GM23338 (cell line): ENCODE results near the gene PVRIG. TPM values are rescaled to one million over a fixed set of nuclear protein-coding genes. Genes with fewer than 3 reads are reported as not detected.
"Not testable (repeated sequence)": the region's sequence is repeated elsewhere in the genome, so short reads cannot be mapped to it uniquely, and the experiment has no call there.

ENCODE experiments used
- ATAC-seq: fragments of 200-7000 bp; cut with Tn5 transposase; 3 replicates; pipeline ENCODE4 v1.9.1; 2020
- DNase-seq: peaks from one replicate; pipeline ENCODE4 v3.0.0-alpha.2; 2015; ENCODE audit warnings: low spot score
- H2AFZ ChIP-seq: fragments of 200-600 bp; sonication (generic); 2 replicates; pipeline ENCODE4 v1.8.0; 2016; ENCODE audit warnings: antibody characterized with exemption, mild to moderate bottlenecking, moderate library complexity
- H3F3A ChIP-seq: fragments of 200-600 bp; sonication (generic); replicated peaks from 2 replicates; pipeline ENCODE4 v1.8.0; 2017; ENCODE audit warnings: antibody characterized with exemption, mixed run types, low read depth
- H3K27ac ChIP-seq: fragments of 200-600 bp; sonication (generic); 2 replicates; pipeline ENCODE4 v1.6.1; 2016; ENCODE audit warnings: low read depth
- H3K27me3 ChIP-seq: fragments of 200-600 bp; sonication (generic); 2 replicates; pipeline ENCODE4 v1.8.0; 2016; ENCODE audit warnings: mild to moderate bottlenecking, mixed run types, moderate library complexity; ENCODE audit not compliant: insufficient read depth
- H3K36me3 ChIP-seq: fragments of 200-600 bp; sonication (generic); 2 replicates; pipeline ENCODE4 v1.8.0; 2016; ENCODE audit warnings: mild to moderate bottlenecking; ENCODE audit not compliant: insufficient read depth
- H3K4me1 ChIP-seq: fragments of 200-600 bp; sonication (generic); 2 replicates; pipeline ENCODE4 v1.8.0; 2016; ENCODE audit warnings: mild to moderate bottlenecking, moderate library complexity; ENCODE audit not compliant: insufficient read depth
- H3K4me2 ChIP-seq: fragments of 200-600 bp; sonication (generic); 2 replicates; pipeline ENCODE4 v1.7.1; 2017; ENCODE audit warnings: mixed run types
- H3K4me3 ChIP-seq: fragments of 200-600 bp; sonication (generic); 2 replicates; pipeline ENCODE4 v1.6.1; 2016; ENCODE audit warnings: mixed run types
- H3K79me2 ChIP-seq: fragments of 200-600 bp; sonication (generic); replicated peaks from 2 replicates; pipeline ENCODE4 v1.8.0; 2017; ENCODE audit warnings: mild to moderate bottlenecking; ENCODE audit not compliant: insufficient read depth
- H3K9me2 ChIP-seq: fragments of 200-600 bp; sonication (generic); 2 replicates; pipeline ENCODE4 v1.8.0; 2017; ENCODE audit not compliant: insufficient read depth
- H4K20me1 ChIP-seq: fragments of 200-600 bp; sonication (generic); replicated peaks from 2 replicates; pipeline ENCODE4 v1.8.0; 2017; ENCODE audit warnings: mild to moderate bottlenecking; ENCODE audit not compliant: insufficient read depth
- H3K27ac Mint-ChIP-seq: 2 replicates; pipeline ENCODE4 v1.8.0; 2020; ENCODE audit warnings: inconsistent platforms, mild to moderate bottlenecking, moderate library complexity, mixed read lengths
- H3K27me3 Mint-ChIP-seq: 3 replicates; pipeline ENCODE4 v1.8.0; 2022; ENCODE audit warnings: low read depth, mild to moderate bottlenecking, moderate library complexity, mixed read lengths, inconsistent platforms; ENCODE audit not compliant: insufficient read depth, poor library complexity
- H3K36me3 Mint-ChIP-seq: 3 replicates; pipeline ENCODE4 v1.8.0; 2021; ENCODE audit warnings: low read depth, mild to moderate bottlenecking, inconsistent platforms, moderate library complexity, mixed read lengths
- H3K4me1 Mint-ChIP-seq: 3 replicates; pipeline ENCODE4 v1.8.0; 2020; ENCODE audit warnings: mild to moderate bottlenecking, inconsistent platforms, mixed read lengths
- H3K4me3 Mint-ChIP-seq: 3 replicates; pipeline ENCODE4 v1.8.0; 2021; ENCODE audit warnings: moderate library complexity, mild to moderate bottlenecking, inconsistent platforms, mixed read lengths
- H3K9me3 Mint-ChIP-seq: 3 replicates; pipeline ENCODE4 v1.8.0; 2020; ENCODE audit warnings: moderate library complexity, mild to moderate bottlenecking, inconsistent platforms, mixed read lengths
- EZH2phosphoT487 ChIP-seq: fragments of 200-600 bp; sonication (generic); IDR thresholded peaks from one replicate; pipeline ENCODE4 v1.8.1; 2018; ENCODE audit warnings: antibody characterized with exemption; ENCODE audit not compliant: unreplicated experiment
- STAT1 ChIP-seq: IDR thresholded peaks from one replicate; pipeline ENCODE4 v1.6.1; 2016; ENCODE audit warnings: antibody characterized with exemption; ENCODE audit not compliant: unreplicated experiment
- ZNF331 ChIP-seq: fragments of 250-450 bp; sonication (Bioruptor Pico); IDR thresholded peaks from 2 replicates; pipeline ENCODE4 v1.5.0; 2020; ENCODE audit warnings: low read depth, mild to moderate bottlenecking, moderate library complexity
- polyA plus RNA-seq: library from polyadenylated mRNA; unstranded; fragments of >200 nt; fragmentation: Nextera tagmentation; extraction: Ambion mirVana; gene quantifications from 2 replicates; pipeline ENCODE4 v1.2.1, GENCODE V29; 2016
- total RNA-seq: library from RNA; depleted of rRNA; stranded (reverse); fragments of >200 nt; shearing (Covaris generic); gene quantifications from 2 replicates; pipeline ENCODE4 v1.2.3, GENCODE V29; 2014
- TF ChIP-seq, protein P1 (sequence below): IDR thresholded peaks from one replicate; pipeline ENCODE4 v1.6.1; 2018; ENCODE audit warnings: antibody characterized with exemption; ENCODE audit not compliant: unreplicated experiment
- TF ChIP-seq, protein P2 (sequence below), 2 experiments: fragments of 200-600 bp in 1 of 2; sonication (generic) in 1 of 2; conservative IDR thresholded peaks; 2 replicates each; pipeline versions ENCODE4 v1.5.1 to v1.6.1; 2016 to 2017; ENCODE audit warnings: antibody characterized with exemption in 2 of 2, low read depth in 2 of 2, mild to moderate bottlenecking in 2 of 2, moderate library complexity in 1 of 2

PVRIG gene
- total and polyA plus RNA-seq, 2 experiments from 2014 or later: 1.1 TPM; not detected in 1

DNA sequence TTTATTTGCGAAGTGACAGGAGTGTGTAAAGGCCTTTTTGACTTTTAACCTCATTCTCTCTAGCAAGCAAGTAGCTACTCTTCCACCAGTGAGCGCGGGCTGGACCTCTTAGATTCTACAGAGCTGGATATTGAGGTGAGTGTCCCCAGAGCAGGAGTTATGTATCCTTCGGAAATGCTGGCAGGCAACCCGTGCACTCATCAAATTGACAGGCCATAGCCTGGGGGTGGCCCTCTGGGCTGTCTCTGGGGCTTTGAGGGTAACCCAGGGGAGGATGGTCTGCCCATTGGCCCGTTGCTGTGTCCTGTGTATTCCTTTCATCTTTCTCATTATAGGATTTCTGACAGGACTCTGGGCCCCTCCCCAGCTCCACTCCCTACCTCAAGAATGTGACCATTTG lies 6.1 kb upstream of the PVRIG start:
- ATAC-seq: no peak
- H3K4me1 Mint-ChIP-seq: peaks cover 12% of the 10 kb centered on the region
- H2AFZ ChIP-seq: no peak overlapping the region
- H4K20me1 ChIP-seq: peaks cover 2% of the 10 kb centered on the region; the same call in 1 of the 2 replicates
- H3K79me2 ChIP-seq: no peaks in the 10 kb centered on the region
- no peak overlapping the region for H3K27ac Mint-ChIP-seq
- peaks cover 56% of the 10 kb centered on the region for H3K27me3 ChIP-seq
- peaks cover 16% of the 10 kb centered on the region for H3K27me3 Mint-ChIP-seq
- H3K9me2 ChIP-seq: no peaks in the 10 kb centered on the region
- no peaks in the 10 kb centered on the region; the same call in 2 of the 3 replicates for H3K36me3 Mint-ChIP-seq
- no peak for DNase-seq
- no peaks in the 10 kb centered on the region for H3K9me3 Mint-ChIP-seq
- H3K27ac ChIP-seq: no peak overlapping the region
- no peak overlapping the region for H3K4me3 Mint-ChIP-seq
- TF ChIP-seq EZH2phosphoT487 (no peak), ZNF331 (CRISPR knock-in tag) (no peak)
- H3K36me3 ChIP-seq: no peaks in the 10 kb centered on the region
- no peaks in the 10 kb centered on the region; the same call in 1 of the 2 replicates for H3K4me1 ChIP-seq
- H3K4me3 ChIP-seq: no peak overlapping the region
- no peak overlapping the region for H3K4me2 ChIP-seq
- H3F3A ChIP-seq: no peaks in the 10 kb centered on the region

DNA sequence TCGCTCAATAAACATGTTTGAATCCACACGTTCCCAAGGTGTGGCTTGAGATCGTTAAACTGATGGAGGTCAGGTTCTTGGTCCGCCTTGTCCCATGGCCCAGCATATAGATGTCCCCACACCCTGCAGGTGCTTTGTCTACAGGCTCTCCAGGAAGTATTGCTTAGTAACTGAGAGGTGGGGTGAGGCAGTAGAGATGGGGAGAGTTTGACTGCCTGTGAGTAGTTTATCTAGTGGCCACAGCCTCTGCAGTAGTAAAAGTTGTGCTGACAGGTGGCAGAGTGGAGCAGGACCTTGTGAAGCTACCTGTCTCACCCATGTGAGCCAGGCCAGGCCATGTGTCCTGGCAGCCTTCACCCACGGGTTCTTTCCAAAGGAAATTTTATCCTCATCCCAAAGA lies 5.4 kb upstream of the PVRIG start:
- H3K27ac Mint-ChIP-seq: not testable (repeated sequence)

DNA sequence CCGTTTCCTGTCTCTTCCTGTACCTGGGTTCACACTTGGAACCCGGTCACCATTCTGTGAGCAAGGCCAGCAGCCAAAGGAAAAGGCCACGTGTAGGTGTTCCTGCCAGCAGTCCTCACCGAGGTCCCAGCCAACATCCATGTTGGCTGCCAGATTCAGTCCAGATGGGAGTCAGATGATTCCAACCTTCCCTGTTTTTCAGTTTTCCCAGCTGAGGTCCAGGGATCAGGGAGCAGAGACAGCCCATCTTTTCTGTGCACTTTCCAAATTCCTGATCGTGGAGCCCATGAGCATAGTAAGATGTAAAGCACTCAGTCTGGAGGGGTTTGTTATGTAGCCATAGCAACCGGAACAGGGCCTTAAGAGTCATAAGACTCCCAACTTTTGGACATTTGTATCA lies 3.9 kb upstream of the PVRIG start:
- ATAC-seq: no peak
- Histone ChIP-seq H3F3A (no peaks in the 10 kb centered on the region), H3K27ac (no peak overlapping the region), H3K4me2 (no peak overlapping the region), H4K20me1 (peaks cover 2% of the 10 kb centered on the region; the same call in 1 of the 2 replicates), H3K36me3 (no peaks in the 10 kb centered on the region), H3K4me3 (no peak overlapping the region), H3K9me2 (no peaks in the 10 kb centered on the region), H3K4me1 (no peaks in the 10 kb centered on the region; the same call in 1 of the 2 replicates), H2AFZ (no peak overlapping the region), H3K79me2 (no peaks in the 10 kb centered on the region), H3K27me3 (peaks cover 42% of the 10 kb centered on the region)
- H3K36me3 Mint-ChIP-seq: no peaks in the 10 kb centered on the region; the same call in 2 of the 3 replicates
- no peak overlapping the region for H3K4me3 Mint-ChIP-seq
- no peaks in the 10 kb centered on the region for H3K9me3 Mint-ChIP-seq
- H3K27ac Mint-ChIP-seq: no peak overlapping the region
- peaks cover 16% of the 10 kb centered on the region for H3K27me3 Mint-ChIP-seq
- H3K4me1 Mint-ChIP-seq: peaks cover 10% of the 10 kb centered on the region
- no peak for DNase-seq
- TF ChIP-seq STAT1: no peak
- TF ChIP-seq, protein P1, sequence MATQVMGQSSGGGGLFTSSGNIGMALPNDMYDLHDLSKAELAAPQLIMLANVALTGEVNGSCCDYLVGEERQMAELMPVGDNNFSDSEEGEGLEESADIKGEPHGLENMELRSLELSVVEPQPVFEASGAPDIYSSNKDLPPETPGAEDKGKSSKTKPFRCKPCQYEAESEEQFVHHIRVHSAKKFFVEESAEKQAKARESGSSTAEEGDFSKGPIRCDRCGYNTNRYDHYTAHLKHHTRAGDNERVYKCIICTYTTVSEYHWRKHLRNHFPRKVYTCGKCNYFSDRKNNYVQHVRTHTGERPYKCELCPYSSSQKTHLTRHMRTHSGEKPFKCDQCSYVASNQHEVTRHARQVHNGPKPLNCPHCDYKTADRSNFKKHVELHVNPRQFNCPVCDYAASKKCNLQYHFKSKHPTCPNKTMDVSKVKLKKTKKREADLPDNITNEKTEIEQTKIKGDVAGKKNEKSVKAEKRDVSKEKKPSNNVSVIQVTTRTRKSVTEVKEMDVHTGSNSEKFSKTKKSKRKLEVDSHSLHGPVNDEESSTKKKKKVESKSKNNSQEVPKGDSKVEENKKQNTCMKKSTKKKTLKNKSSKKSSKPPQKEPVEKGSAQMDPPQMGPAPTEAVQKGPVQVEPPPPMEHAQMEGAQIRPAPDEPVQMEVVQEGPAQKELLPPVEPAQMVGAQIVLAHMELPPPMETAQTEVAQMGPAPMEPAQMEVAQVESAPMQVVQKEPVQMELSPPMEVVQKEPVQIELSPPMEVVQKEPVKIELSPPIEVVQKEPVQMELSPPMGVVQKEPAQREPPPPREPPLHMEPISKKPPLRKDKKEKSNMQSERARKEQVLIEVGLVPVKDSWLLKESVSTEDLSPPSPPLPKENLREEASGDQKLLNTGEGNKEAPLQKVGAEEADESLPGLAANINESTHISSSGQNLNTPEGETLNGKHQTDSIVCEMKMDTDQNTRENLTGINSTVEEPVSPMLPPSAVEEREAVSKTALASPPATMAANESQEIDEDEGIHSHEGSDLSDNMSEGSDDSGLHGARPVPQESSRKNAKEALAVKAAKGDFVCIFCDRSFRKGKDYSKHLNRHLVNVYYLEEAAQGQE: no peak

More for the DNA sequence above, 5.4 kb upstream of the PVRIG start:
- peak; percentile 15 for ATAC-seq
- peaks cover 55% of the 10 kb centered on the region for H3K27me3 ChIP-seq
- not testable (repeated sequence) for H3K4me2 ChIP-seq, H3K36me3 ChIP-seq, H3K9me2 ChIP-seq, H3K4me1 Mint-ChIP-seq, H3K4me1 ChIP-seq, DNase-seq, H4K20me1 ChIP-seq, H3K79me2 ChIP-seq, H3K9me3 Mint-ChIP-seq, H3F3A ChIP-seq, H3K27ac ChIP-seq, H3K4me3 Mint-ChIP-seq, H2AFZ ChIP-seq, H3K36me3 Mint-ChIP-seq, H3K4me3 ChIP-seq
- peaks cover 16% of the 10 kb centered on the region for H3K27me3 Mint-ChIP-seq
- TF ChIP-seq, protein P2, sequence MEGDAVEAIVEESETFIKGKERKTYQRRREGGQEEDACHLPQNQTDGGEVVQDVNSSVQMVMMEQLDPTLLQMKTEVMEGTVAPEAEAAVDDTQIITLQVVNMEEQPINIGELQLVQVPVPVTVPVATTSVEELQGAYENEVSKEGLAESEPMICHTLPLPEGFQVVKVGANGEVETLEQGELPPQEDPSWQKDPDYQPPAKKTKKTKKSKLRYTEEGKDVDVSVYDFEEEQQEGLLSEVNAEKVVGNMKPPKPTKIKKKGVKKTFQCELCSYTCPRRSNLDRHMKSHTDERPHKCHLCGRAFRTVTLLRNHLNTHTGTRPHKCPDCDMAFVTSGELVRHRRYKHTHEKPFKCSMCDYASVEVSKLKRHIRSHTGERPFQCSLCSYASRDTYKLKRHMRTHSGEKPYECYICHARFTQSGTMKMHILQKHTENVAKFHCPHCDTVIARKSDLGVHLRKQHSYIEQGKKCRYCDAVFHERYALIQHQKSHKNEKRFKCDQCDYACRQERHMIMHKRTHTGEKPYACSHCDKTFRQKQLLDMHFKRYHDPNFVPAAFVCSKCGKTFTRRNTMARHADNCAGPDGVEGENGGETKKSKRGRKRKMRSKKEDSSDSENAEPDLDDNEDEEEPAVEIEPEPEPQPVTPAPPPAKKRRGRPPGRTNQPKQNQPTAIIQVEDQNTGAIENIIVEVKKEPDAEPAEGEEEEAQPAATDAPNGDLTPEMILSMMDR (conservative IDR thresholded peaks at IDR 0.05; ENCODE audit: low read depth in 2 of 2): peak in 1 of 2 experiments; percentile 22; a peak in 1 of 4 replicates
